H9 (cell line): Measurements from ENCODE around the gene LRMDA. TPM values are rescaled to one million over a fixed set of nuclear protein-coding genes. Genes with fewer than 3 reads are reported as not detected.

Experiments used
- DNase-seq: peaks from one replicate; pipeline ENCODE4 v3.0.0-alpha.2; 2017
- H2AFZ ChIP-seq: one replicate; pipeline ENCODE4 v1.6.1; 2013; ENCODE audit warnings: mild to moderate bottlenecking, low read length, control low read depth, moderate library complexity
- H2AK5ac ChIP-seq: 2 replicates; pipeline ENCODE4 v1.6.1; 2013; ENCODE audit warnings: low read length, control low read depth, mixed read lengths; ENCODE audit not compliant: insufficient read length
- H2BK120ac ChIP-seq: one replicate; pipeline ENCODE4 v1.6.1; 2013; ENCODE audit warnings: low read depth, mild to moderate bottlenecking, low read length, control low read depth, inconsistent platforms; ENCODE audit not compliant: poor library complexity, severe bottlenecking
- H2BK12ac ChIP-seq: 2 replicates; pipeline ENCODE4 v1.6.1; 2013; ENCODE audit warnings: low read length, control low read depth, mixed read lengths, low read depth; ENCODE audit not compliant: insufficient read length
- H2BK15ac ChIP-seq: 2 replicates; pipeline ENCODE4 v1.6.1; 2013; ENCODE audit warnings: low read depth, low read length, control low read depth
- H2BK20ac ChIP-seq: one replicate; pipeline ENCODE4 v1.6.1; 2013; ENCODE audit warnings: low read depth, mild to moderate bottlenecking, low read length, control low read depth, inconsistent platforms; ENCODE audit not compliant: poor library complexity, severe bottlenecking
- H2BK5ac ChIP-seq: 2 replicates; pipeline ENCODE4 v1.6.1; 2013; ENCODE audit warnings: low read length, control low read depth, mixed read lengths; ENCODE audit not compliant: insufficient read length
- H3K14ac ChIP-seq: 2 replicates; pipeline ENCODE4 v1.6.1; 2013; ENCODE audit warnings: low read length, control low read depth; ENCODE audit not compliant: insufficient read depth
- H3K18ac ChIP-seq: 2 replicates; pipeline ENCODE4 v1.6.1; 2013; ENCODE audit warnings: low read depth, mild to moderate bottlenecking, mixed read lengths, low read length, control low read depth; ENCODE audit not compliant: insufficient read length
- H3K23ac ChIP-seq: 2 replicates; pipeline ENCODE4 v1.6.1; 2013; ENCODE audit warnings: low read length, control low read depth, mixed read lengths, low read depth; ENCODE audit not compliant: insufficient read length
- H3K23me2 ChIP-seq: 2 replicates; pipeline ENCODE4 v1.6.1; 2013; ENCODE audit warnings: low read depth, mild to moderate bottlenecking, mixed read lengths, low read length, control low read depth; ENCODE audit not compliant: insufficient read length, poor library complexity, severe bottlenecking
- H3K27ac ChIP-seq: 2 replicates; pipeline ENCODE4 v1.5.1; 2013; ENCODE audit warnings: low read length, control low read depth, mixed read lengths, low read depth; ENCODE audit not compliant: insufficient read length
- H3K27me3 ChIP-seq: 2 replicates; pipeline ENCODE4 v1.6.1; 2013; ENCODE audit warnings: low read length, control low read depth, inconsistent platforms; ENCODE audit not compliant: insufficient read depth
- H3K4ac ChIP-seq: 2 replicates; pipeline ENCODE4 v1.6.1; 2013; ENCODE audit warnings: low read depth, mild to moderate bottlenecking, control low read depth, inconsistent platforms, low read length, moderate library complexity
- H3K4me1 ChIP-seq: 2 replicates; pipeline ENCODE4 v1.6.1; 2013; ENCODE audit warnings: low read length, control low read depth, inconsistent platforms; ENCODE audit not compliant: insufficient read depth
- H3K4me2 ChIP-seq: 2 replicates; pipeline ENCODE4 v1.6.1; 2013; ENCODE audit warnings: low read length, control low read depth, mixed read lengths; ENCODE audit not compliant: insufficient read length, insufficient read depth
- H3K56ac ChIP-seq: 2 replicates; pipeline ENCODE4 v1.6.1; 2013; ENCODE audit warnings: low read depth, mild to moderate bottlenecking, mixed read lengths, low read length, control low read depth; ENCODE audit not compliant: insufficient read length
- H3K79me1 ChIP-seq: 2 replicates; pipeline ENCODE4 v1.6.1; 2013; ENCODE audit warnings: low read depth, mild to moderate bottlenecking, moderate library complexity, low read length, control low read depth, inconsistent platforms; ENCODE audit not compliant: insufficient read depth, poor library complexity, severe bottlenecking
- H3K79me2 ChIP-seq: 2 replicates; pipeline ENCODE4 v1.6.1; 2013; ENCODE audit warnings: low read length, control low read depth, inconsistent platforms; ENCODE audit not compliant: insufficient read depth
- H3K9ac ChIP-seq: 2 replicates; pipeline ENCODE4 v1.6.1; 2013; ENCODE audit warnings: low read length, control low read depth, mixed read lengths; ENCODE audit not compliant: insufficient read length; ENCODE audit errors: extremely low read depth
- H3K9me3 ChIP-seq: one replicate; pipeline ENCODE4 v1.6.1; 2013; ENCODE audit warnings: low read depth, low read length, inconsistent platforms; ENCODE audit not compliant: control insufficient read depth
- H3T11ph ChIP-seq: one replicate; pipeline ENCODE4 v1.6.1; 2013; ENCODE audit warnings: mild to moderate bottlenecking, low read length, control low read depth, inconsistent platforms
- H4K20me1 ChIP-seq: one replicate; pipeline ENCODE4 v1.6.1; 2013; ENCODE audit not compliant: control insufficient read depth, insufficient read length, insufficient read depth
- H4K5ac ChIP-seq: 2 replicates; pipeline ENCODE4 v1.6.1; 2013; ENCODE audit warnings: low read depth, mild to moderate bottlenecking, mixed read lengths, low read length, control low read depth; ENCODE audit not compliant: insufficient read length
- H4K8ac ChIP-seq: replicated peaks from 2 replicates; pipeline ENCODE4 v1.6.1; 2013; ENCODE audit warnings: low read length, control low read depth, mixed read lengths, low read depth; ENCODE audit not compliant: insufficient read length
- H4K91ac ChIP-seq: 2 replicates; pipeline ENCODE4 v1.6.1; 2013; ENCODE audit warnings: low read depth, mild to moderate bottlenecking, moderate library complexity, mixed read lengths, low read length, control low read depth; ENCODE audit not compliant: insufficient read length
- H3K27ac Mint-ChIP-seq, 3 experiments: 2 replicates in 2 of 3; 3 replicates in 1 of 3; pipeline ENCODE4 v1.8.0; 2020 to 2021; ENCODE audit warnings: mixed read lengths in 3 of 3, mild to moderate bottlenecking in 1 of 3, moderate library complexity in 1 of 3
- H3K27me3 Mint-ChIP-seq: 2 replicates; pipeline ENCODE4 v1.8.0; 2021; ENCODE audit warnings: low read depth, mild to moderate bottlenecking, moderate library complexity, mixed read lengths
- H3K36me3 Mint-ChIP-seq, 3 experiments: 2 replicates in 2 of 3; 3 replicates in 1 of 3; pipeline ENCODE4 v1.8.0; 2020 to 2021; ENCODE audit warnings: low read depth in 3 of 3, mixed read lengths in 3 of 3; ENCODE audit not compliant: insufficient read depth in 1 of 3
- H3K4me1 Mint-ChIP-seq, 2 experiments: 2 replicates each; pipeline ENCODE4 v1.8.0; 2020; ENCODE audit warnings: mixed read lengths in 2 of 2
- H3K4me3 Mint-ChIP-seq, 2 experiments: 2 replicates in 1 of 2; 3 replicates in 1 of 2; pipeline ENCODE4 v1.8.0; 2020 to 2021; ENCODE audit warnings: mild to moderate bottlenecking in 2 of 2, mixed read lengths in 2 of 2, moderate library complexity in 1 of 2
- H3K9me3 Mint-ChIP-seq, 2 experiments: 2 replicates in 1 of 2; 3 replicates in 1 of 2; pipeline ENCODE4 v1.8.0; 2020; ENCODE audit warnings: mild to moderate bottlenecking in 2 of 2, mixed read lengths in 2 of 2, moderate library complexity in 1 of 2
- WGBS: extraction: QIAGEN DNeasy Blood & Tissue Kit; methylation state at CpG from one replicate; pipeline ENCODE4 v1.1.7; 2013; ENCODE audit warnings: missing lambda C conversion rate, low lambda C conversion rate, mixed read lengths; ENCODE audit not compliant: insufficient read length; ENCODE audit errors: extremely low coverage; 5-methylcytosine and 5-hydroxymethylcytosine counted together
- total RNA-seq: library from RNA; stranded (reverse); gene quantifications from 2 replicates; pipeline ENCODE4 v1.2.1, GENCODE V29; 2021
- TF ChIP-seq, protein P1 (sequence below): fragments of 200-600 bp; sonication (generic); conservative IDR thresholded peaks from 3 replicates; pipeline ENCODE4 v1.8.0; 2021; ENCODE audit warnings: antibody characterized with exemption, mild to moderate bottlenecking

The LRMDA gene
- total RNA-seq, 1 experiment from 2014 or later: 1.8 TPM

GRCh38 chr10:76071653-76072365, 640.4 kb downstream of the LRMDA start:
- no peaks in the 10 kb centered on the region for H3K79me1 ChIP-seq
- no peak overlapping the region for H3K14ac ChIP-seq
- no peak overlapping the region for H2AFZ ChIP-seq
- H2BK120ac ChIP-seq: no peak overlapping the region
- H3K4ac ChIP-seq: no peak overlapping the region
- H3K9me3 ChIP-seq: peaks cover 9% of the 10 kb centered on the region
- H3K27me3 ChIP-seq: no peaks in the 10 kb centered on the region
- H3K27ac Mint-ChIP-seq: no peak overlapping the region
- peaks cover 28 to 41% of the 10 kb centered on the region in 2 experiments for H3K9me3 Mint-ChIP-seq
- H3K27me3 Mint-ChIP-seq: peaks cover 8% of the 10 kb centered on the region
- H2BK15ac ChIP-seq: no peak overlapping the region
- no peak overlapping the region for H2BK12ac ChIP-seq
- no peak overlapping the region for H3K23ac ChIP-seq
- H4K5ac ChIP-seq: no peak overlapping the region
- no peaks in the 10 kb centered on the region for H3K79me2 ChIP-seq
- H4K91ac ChIP-seq: no peak overlapping the region
- H3K4me1 ChIP-seq: no peaks in the 10 kb centered on the region
- H3K27ac ChIP-seq: no peak overlapping the region
- TF ChIP-seq, protein P1, sequence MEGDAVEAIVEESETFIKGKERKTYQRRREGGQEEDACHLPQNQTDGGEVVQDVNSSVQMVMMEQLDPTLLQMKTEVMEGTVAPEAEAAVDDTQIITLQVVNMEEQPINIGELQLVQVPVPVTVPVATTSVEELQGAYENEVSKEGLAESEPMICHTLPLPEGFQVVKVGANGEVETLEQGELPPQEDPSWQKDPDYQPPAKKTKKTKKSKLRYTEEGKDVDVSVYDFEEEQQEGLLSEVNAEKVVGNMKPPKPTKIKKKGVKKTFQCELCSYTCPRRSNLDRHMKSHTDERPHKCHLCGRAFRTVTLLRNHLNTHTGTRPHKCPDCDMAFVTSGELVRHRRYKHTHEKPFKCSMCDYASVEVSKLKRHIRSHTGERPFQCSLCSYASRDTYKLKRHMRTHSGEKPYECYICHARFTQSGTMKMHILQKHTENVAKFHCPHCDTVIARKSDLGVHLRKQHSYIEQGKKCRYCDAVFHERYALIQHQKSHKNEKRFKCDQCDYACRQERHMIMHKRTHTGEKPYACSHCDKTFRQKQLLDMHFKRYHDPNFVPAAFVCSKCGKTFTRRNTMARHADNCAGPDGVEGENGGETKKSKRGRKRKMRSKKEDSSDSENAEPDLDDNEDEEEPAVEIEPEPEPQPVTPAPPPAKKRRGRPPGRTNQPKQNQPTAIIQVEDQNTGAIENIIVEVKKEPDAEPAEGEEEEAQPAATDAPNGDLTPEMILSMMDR: no peak
- no peak overlapping the region for H2BK5ac ChIP-seq
- no peak overlapping the region for H4K8ac ChIP-seq
- H3K36me3 Mint-ChIP-seq: peaks cover 16 to 34% (median 23%) of the 10 kb centered on the region in 3 experiments
- no peak overlapping the region for H3K9ac ChIP-seq
- WGBS: no CpG with 5 or more reads among the region's 5 CpGs
- no peak overlapping the region for H3K4me3 Mint-ChIP-seq
- H3K56ac ChIP-seq: no peak overlapping the region
- no peaks in the 10 kb centered on the region for H3K23me2 ChIP-seq
- no peak overlapping the region for H3K4me2 ChIP-seq
- no peak overlapping the region for H3T11ph ChIP-seq
- H3K18ac ChIP-seq: no peak overlapping the region
- peaks cover 0 to 3% of the 10 kb centered on the region in 2 experiments; a peak in 2 of 4 replicates for H3K4me1 Mint-ChIP-seq
- H4K20me1 ChIP-seq: no peaks in the 10 kb centered on the region
- no peak overlapping the region for H2AK5ac ChIP-seq
- no peak overlapping the region for H2BK20ac ChIP-seq
- DNase-seq: no peak
